D341Med (cell line): ENCODE results near the gene COL28A1.
"Not testable (repeated sequence)": the region's sequence is repeated elsewhere in the genome, so short reads cannot be mapped to it uniquely, and the experiment has no call there.

Experiments
- DNase-seq: peaks from one replicate; pipeline ENCODE4 v3.0.0; 2012; ENCODE audit warnings: low spot score

COL28A1 gene

DNA sequence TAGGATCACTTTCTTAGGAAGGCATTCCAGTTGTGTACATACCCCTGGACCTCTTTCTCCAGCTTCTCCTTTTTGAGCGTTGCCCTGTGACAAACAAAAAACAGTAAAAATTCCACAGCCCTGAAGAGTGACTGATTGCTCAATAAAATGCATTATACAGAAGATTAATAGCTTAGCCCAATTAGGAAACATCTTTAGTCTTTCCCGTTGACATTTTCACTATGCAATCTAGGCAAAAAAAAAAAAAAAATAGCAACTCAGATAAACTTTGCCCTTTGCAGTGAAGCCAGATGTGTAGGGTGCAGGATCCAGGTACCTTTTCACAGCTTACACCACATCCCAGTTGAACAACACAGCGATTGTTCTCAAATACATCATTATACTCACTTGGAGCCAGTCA lies 17.9 kb downstream of the COL28A1 start:
- DNase-seq, result no peak

DNA sequence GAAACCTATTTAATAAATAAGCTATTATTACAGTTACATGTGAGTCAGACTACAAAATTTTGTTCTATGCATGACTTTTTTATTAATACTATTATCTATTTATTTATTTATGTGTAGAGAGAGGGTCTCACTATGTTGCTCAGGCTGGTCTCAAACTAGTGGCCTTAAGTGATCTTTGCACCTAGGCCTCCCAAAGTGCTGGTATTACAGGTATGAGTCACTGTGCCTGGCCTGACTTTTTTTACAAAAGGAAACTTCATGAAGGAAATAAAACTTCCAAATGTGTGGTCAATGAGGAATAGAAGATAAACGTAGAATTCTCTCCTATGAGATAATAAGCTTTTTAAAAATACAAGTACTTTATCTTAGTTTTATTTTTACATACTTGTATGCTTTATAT lies 19.0 kb downstream of the COL28A1 start:
- DNase-seq, result no peak

DNA sequence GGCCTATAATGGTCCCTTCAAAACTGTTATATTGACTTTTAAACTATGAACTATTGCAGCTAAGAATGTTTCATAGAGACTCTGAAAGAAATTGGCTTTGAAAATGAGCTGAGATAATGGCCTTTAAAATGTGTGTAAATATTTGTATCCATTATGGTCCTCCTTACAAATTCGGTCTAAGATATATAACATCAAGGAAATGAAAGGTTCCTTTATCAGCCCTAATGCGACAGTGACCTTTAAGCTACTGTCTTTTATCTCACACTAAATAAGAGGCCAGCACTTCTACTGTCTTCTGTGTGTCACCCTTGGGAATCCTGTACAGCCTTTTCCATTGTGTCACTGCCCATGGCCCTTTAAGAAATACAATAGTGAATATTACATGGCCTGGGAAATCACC lies 19.5 kb downstream of the COL28A1 start:
- no peak for DNase-seq

DNA sequence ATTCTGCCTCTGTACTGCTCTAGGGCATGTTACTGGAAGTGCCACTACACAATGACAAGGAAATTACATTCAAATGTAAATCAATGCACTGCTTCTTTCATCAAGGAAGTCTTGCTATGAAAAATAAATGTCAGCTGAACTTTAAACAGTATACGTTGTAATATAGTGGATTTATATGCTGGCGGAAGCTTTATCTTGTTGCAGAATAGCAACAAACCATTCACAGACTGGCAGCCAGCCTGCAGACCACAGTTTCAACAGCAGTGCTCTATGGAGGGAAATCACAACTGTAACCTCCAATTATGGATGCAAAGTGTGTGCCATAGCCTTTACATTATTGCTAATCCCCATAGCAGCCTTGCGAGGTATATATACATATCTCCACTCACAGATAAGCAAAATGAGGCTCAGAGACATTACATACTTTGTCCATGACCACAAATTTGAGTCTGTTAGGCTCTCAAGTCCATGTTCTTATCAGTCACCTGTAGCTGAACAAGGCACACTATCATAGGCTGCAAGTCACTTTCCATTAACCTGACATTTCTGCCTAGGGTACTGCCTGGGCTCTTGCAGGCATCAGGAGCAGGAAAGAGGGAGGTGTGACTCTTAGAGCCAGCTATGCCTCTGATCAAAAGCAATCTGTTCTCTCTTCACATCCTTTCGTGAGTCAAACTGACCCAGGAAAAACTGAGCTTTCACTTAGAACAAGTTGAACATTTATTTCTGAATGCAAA lies 22.6 kb downstream of the COL28A1 start:
- no peak for DNase-seq

DNA sequence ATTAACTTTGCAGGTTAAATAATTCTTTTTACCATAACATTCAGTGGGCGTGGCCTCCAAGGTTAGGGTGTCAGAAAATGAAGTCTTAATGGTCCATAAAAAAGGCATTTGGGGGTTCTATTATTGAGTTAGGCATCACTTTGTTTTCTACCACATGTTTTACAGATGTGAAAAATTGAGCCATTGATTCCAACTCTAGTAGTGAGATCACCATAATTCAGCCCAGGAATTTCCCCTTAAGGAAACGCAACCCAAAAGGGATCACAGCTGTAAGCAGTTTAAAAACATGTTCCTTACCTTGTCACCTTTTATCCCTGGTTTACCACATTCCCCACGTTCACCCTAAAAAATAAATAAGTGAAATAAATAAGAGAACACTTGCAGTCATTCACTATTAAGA lies 24.9 kb downstream of the COL28A1 start:
- DNase-seq, result no peak

DNA sequence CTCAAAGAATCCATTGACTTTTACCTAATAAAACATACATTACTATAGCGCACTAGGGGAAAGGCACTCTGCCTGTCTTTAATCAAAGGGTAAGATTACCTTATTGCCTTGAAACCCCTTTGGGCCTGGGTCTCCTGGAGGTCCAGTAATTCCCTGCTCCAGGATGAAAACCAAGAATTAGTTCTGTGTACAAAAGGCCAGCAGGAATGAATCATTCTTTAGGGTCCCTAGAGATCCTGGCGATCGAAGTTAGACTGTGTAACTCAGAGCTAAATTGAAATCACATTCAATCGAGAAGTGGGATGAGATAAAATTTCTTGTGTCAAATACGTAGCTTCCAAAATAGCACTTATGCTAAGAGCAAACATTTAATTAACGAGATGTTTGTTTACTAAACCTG lies 29.8 kb downstream of the COL28A1 start:
- no peak for DNase-seq

DNA sequence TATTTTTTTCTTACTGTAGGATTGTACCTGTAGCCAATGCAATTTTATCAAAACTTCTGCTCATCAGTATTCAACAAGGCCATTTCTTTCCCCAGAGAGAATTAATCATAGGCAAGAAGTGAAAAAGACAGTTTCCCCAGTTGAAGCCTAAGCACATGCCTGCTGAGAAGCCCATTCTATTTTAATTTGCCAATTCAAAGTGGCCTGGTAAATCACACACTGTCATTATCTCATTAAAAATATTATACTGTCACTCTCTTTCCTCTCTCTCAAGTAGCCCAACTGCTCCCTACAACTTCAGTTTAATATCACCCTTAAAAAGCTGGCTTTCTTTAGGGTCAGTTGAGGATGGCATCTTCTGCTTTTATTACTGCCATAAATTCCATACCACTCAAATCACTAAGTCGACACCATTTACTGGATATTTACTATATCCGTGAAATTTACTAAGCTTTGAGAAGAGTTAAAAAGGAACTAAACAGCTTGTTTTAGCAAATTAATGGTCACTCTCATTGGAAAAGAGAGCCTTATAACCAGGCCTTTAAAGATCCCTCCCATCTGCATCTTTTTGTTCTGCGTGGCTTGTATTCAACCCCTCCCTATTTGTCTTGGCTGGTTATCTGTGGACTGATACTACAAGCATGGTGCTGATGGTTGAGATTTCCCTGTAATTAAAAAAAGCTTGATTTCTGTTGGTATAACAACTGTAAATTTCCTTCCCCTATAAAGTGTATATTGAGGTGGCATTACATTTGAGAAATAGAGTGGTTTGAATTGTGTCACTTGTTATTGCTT lies 30.6 kb downstream of the COL28A1 start:
- no peak for DNase-seq

DNA sequence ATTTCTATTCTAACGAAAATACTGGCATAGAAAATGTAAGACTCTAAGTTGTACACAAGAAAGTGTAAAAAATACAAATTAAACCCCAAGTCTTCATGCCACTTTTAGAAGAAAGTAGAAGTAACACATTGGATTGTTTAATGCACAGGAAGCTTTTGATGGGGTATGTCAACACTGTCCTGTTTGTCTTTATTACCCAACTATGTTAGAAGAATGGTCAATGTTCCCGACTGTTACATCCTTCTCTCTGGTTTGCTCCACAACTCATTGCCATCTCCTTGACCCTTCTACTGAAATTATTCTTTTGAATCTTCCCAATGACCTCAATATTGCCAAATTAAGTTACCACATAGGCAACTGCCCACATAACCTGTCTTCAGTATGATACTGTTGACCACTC lies 35.8 kb downstream of the COL28A1 start:
- DNase-seq, result no peak

DNA sequence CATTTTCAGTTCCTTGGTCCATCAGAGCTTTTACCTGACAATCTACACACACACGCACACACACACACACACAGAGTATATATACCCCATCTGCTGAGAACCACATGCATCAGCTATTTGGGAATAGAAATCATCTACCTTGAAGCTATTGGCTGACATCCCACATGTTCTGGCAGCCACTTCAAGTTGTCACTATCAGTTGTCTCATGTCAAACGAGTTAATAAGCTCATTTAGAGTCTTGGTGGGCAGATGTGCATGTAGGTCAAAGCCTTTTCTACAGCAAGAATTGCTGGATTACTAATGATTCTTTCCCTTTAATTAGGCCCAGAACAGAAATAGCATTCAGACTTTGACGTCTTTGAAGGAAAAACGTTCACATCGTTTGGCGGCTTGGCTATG lies 36.8 kb downstream of the COL28A1 start:
- DNase-seq, result no peak

DNA sequence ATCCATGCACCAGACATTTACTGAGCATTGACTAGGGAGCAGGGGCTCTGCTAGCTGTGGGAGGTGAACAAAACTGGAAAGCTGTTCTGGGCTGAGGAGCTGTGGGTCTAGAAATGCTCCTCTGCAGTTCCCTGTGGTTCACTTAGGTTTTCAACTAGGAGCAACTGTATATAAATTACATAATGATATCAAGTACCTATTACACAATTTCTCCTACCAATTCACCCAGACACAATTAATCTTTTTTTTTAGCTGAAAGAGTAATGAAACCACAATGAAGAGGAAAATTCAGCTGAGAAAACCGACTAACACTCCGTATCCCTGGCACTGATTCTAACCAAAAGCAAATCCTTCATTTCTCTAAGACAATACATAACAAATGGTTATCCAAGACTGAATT lies 39.4 kb downstream of the COL28A1 start:
- DNase-seq, result no peak

DNA sequence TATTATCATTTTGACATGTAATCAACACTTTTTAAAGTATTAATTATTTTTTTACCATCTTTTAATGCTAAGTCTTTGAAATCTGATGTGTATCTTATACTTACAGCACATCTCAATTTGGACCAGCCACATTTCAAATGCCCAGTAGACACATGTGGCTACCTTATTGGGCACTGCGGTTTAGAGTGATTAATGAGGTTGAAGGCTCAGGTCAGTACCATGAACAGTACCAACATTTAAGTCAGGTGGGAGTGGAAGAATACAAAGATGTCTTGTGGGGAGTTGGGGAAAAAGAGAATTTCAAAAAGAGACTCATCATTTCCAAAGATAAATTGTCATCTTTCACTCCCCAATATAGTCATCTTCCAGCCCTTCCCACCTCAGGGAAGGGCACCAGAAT lies 40.5 kb downstream of the COL28A1 start:
- no peak for DNase-seq

DNA sequence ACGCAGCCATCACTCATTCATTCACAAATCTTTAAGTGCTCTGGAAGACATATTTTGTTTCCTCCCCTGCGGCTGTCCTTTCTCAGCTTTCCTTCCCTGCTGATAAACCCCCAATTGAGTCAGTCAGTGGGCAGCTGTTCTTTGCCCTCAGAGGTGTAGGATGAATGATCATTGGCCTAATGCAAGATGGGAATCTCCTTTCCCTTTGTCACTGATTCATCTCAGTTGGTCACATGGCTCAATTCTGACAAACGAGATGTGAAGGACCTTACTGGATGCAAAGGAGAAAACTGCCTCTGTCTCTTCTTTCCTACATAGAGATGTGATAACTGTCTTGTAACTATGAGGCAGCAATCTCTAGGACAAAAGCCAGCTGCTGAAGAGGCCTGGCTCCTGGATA lies 44.6 kb downstream of the COL28A1 start:
- DNase-seq, result no peak

DNA sequence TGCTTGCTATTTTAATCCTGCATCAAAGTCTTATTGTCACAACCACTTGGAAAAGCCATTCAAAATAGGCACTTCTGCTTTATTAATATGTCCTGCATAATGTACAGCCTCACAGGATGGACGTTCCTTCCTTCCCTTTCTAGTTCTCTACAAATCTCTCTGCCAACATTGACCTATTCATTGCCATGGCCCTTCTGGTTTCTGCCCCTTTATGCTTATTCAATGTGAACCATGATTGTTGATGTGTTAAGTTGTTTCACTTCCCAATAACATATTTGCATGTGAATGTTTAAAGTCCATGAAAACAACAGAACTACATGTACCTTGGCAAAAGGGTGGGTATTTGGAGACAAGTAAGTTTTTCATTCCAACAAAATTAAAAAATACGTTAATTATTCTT lies 45.7 kb downstream of the COL28A1 start:
- no peak for DNase-seq

DNA sequence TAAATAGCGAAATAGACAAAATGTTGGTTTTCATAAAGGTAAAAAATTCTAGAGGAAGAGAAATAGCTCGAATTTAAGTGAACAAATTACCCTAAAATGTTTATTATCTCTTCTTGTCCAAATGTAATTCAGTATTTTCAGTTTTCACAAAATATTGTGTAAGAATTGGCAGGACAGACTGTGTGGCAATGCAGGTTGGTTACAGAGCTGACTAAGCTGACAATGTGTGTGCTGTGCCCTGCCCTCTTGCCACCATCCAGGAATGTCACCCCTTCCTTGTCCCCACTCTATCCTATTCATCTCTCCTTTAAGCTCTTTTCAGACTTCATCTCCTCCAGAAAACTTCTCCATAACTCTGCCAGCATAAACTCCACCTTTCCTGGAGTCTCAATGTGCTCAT lies 46.1 kb downstream of the COL28A1 start:
- no peak for DNase-seq

DNA sequence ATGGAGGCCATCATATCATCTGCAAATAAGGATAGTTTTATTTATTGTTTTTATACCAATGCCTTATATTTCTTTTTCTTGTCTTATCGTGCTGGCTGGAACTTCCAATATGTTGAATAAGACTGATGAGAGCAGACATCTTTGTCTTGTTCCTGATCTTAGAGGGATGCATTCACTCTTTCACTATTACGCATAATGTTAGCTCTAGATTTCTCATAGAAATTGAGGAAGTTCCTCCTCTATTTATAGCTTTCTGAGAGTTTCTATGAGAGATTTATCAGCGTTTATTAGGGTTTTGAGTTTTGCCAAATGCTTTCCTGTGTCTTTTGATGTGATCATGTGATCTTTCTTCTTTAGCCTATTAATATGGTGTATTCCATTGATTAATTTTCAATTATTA lies 49.3 kb downstream of the COL28A1 start:
- DNase-seq, result no peak

DNA sequence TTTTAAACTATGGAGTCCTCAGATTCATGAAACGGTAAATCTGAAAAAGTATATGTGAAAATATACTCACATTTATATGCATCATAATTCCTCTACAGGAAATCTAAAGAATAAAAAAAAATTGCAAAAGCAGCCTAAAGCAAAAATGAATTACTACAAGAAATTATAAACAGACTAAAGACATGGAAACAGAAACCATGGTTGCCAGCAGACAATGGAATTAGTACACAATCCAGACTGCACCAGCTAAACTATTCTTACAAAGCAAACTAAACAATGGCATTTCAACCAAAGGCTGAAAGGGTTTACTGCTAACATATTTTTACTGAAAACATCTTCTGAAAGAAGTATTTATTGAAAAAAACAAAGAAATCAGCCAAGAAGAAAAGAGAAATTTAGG lies 51.6 kb downstream of the COL28A1 start:
- DNase-seq, result no peak

DNA sequence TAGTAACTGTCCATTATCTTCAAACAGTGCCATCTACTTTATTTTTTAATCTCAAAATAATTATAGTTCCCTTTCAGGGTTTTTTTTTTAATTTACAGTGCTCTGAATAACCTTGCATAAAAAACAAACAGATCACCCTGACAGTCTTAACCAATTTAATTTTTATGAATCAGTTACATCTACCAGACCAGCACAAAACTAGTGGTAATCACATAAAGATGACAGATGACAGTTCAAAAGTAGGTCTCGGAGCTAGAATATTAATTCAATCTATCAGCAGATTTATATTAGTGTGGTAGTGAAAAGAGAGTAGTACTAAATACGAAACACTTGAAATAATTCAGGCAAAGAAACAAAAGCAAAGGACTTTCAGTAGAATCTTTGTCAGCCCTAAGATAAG lies 53.9 kb downstream of the COL28A1 start:
- DNase-seq, result no peak

DNA sequence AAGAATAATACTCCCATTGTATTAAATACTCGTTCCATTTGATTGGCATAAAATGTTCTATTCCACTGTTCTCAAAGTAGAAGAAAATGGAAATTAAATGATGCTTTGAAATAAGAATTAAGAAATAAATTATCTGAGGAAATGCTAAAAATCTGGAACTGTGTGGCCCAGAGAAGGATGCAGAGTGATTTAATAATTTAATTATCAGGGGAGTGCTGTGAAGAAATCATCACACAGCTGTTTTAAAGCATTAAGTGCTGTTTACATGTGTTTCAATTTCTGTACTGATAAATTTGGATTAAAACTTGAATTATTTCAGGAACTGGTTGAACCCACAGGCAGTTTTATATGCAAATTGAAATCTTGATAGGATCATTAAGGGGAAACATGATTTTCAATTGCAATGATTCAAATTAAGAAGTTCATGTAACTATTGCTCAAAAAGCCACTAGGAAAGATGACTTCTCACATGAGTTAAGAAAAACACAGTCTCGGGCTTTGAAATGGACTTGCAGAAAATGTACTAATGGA lies 56.3 kb downstream of the COL28A1 start:
- DNase-seq, result no peak

DNA sequence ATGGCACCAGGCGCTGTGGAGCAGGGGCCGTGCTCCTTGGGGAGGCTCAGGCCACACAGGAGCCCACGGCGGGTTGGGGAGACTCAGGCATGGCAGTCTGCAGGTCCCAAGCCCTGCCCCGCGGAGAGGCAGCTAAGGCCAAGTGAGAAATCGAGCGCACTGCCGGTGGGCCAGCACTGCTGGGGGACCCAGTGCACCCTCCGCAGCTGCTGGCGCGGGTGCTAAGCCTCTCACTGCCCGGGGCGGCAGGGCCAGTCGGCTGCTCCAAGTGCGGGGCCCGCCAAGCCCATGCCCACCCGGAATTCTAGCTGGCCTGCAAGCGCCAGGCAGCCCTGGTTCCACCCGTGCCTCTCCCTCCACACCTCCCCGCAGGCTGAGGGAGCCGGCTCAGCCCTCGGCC lies 57.1 kb downstream of the COL28A1 start:
- DNase-seq, result no peak

DNA sequence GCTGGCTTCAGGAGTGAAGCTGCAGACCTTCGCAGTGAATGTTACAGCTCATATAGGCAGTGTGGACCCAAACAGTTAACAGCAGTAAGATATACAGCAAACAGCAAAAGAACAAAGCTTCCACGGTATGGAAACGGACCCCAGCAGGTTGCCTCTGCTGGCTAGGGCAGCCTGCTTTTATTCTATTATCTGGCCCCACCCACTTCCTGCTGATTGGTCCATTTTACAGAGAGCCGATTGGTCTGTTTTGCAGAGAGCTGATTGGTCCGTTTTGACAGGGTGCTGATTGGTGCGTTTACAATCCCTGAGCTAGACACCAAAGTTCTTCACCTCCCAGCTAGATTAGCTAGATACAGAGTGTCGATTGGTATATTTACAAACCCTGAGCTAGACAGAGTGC lies 58.0 kb downstream of the COL28A1 start:
- not testable (repeated sequence) for DNase-seq

DNA sequence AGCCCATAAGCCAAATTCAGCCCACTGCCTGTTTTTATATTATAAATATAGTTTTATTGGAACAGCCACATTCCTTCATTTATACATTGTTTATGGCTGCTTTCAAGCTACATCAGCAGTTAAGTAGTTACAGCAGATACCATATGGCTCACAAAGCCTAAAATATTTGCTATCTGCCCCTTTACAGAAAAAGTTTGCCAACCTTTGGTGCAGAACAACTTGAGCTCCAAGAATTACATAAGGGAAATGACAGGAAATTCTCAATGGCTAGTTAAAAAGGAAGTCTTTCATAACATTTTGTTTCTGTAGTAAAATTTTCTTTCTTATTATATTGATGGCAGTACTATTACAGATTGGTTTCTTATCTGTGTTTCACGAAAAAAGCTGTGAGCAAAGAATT lies 59.3 kb downstream of the COL28A1 start:
- DNase-seq, result no peak

DNA sequence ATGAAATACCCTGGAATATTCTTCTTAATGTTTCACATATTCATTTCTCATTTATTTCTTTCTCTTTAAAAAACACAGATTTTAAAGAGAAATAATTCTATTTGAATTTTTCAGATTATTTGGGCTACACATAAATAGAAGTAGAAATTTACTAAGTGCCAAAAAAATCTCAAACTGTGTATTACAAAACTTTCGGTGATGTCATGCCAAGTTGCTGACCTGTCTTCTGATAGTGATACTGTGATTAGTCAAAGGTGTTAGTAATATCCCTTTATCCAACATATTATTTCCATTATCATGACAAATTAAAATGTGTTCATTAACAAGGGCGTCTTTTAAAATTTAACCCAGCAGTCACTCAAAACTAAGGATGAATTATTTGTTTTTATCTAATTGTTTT lies 60.1 kb downstream of the COL28A1 start:
- DNase-seq, result no peak

DNA sequence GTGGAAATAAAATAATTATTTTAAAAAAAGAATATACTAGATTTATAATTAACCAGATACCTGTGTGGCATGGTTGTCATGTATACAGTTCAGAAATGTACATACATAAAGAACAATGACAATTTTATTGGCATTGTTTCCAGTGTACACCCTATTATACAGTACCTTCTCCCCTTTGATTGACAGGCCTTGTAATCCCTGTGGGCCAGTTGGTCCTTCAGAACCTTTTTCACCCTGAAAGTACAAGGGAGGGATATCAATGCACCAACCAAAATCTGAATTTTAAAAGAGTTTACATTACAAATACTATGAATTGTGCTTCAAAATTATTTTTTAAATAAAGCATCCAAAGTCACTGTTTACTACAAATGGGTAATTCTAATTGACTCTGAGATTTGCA lies 61.2 kb downstream of the COL28A1 start:
- no peak for DNase-seq
